ENCODE measurements around the gene GNGT2.

GNGT2 gene

GRCh38 chr17:49242813-49243212 is 32.4 kb upstream of the GNGT2 start:
- WGBS (ENCODE audit: insufficient coverage, insufficient read length), result no CpG with 5 or more reads among the region's 5 CpGs
- no peak overlapping the region for H3K27ac ChIP-seq (ENCODE audit: low read length)
- H3K36me3 ChIP-seq (ENCODE audit: control insufficient read depth, insufficient read depth, low read length), result no peaks in the 10 kb centered on the region
- H3K9me3 ChIP-seq (ENCODE audit: control insufficient read depth, insufficient read depth, low read length), result no peaks in the 10 kb centered on the region
- H3K4me1 ChIP-seq (ENCODE audit: control insufficient read depth, insufficient read depth, low read length), result no peaks in the 10 kb centered on the region
- H3K27me3 ChIP-seq (ENCODE audit: control insufficient read depth, insufficient read depth, low read length), result no peaks in the 10 kb centered on the region
- H3K4me3 ChIP-seq (ENCODE audit: low read length), result no peak overlapping the region
- DNase-seq (ENCODE audit: low read depth, low spot score), result no peak

DNA sequence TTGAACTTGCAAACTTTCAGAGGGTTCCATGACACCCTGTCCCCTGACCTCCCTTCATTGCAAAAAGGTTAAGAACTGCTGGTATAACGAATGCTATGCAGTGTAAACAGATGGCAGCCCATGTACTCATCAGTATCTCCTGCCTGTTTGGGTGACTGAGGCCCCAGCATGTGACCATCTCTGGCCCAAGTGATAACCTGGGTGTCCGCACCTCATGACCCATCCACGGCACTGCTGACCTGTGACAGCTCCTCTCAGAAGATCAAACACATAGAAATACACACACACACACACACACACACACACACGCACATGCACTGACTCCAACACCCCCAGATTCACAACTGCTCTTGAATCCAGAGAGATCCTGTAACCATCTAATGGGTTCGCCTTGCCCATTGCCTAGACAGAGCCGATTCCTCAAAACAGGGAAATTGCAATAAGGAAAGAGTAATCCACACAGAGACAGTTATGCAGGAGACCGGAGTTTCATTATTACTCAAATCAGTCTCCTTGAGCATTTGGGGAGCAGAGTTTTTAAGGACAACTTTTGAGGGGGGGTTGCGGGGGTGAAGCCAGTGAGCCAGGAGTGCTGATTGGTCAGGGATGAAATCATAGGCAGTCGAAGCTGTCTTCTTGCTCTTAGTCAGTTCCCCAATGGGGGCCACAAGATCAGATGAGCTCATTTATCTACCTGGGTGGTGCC is 31.5 kb upstream of the GNGT2 start:
- Histone ChIP-seq H3K4me1 (ENCODE audit: control insufficient read depth, insufficient read depth, low read length) (no peaks in the 10 kb centered on the region), H3K36me3 (ENCODE audit: control insufficient read depth, insufficient read depth, low read length) (no peaks in the 10 kb centered on the region), H3K9me3 (ENCODE audit: control insufficient read depth, insufficient read depth, low read length) (no peaks in the 10 kb centered on the region), H3K27me3 (ENCODE audit: control insufficient read depth, insufficient read depth, low read length) (no peaks in the 10 kb centered on the region), H3K27ac (ENCODE audit: low read length) (no peak overlapping the region), H3K4me3 (ENCODE audit: low read length) (no peak overlapping the region)
- no peak for DNase-seq (ENCODE audit: low read depth, low spot score)
- WGBS (ENCODE audit: insufficient coverage, insufficient read length), result no CpG with 5 or more reads among the region's 9 CpGs

- no peak for DNase-seq (ENCODE audit: low read depth, low spot score)
- WGBS (ENCODE audit: insufficient coverage, insufficient read length), result no CpG with 5 or more reads among the region's 8 CpGs
Observed at GRCh38 chr17:49241040-49241439, 30.7 kb upstream of the GNGT2 start.

DNA sequence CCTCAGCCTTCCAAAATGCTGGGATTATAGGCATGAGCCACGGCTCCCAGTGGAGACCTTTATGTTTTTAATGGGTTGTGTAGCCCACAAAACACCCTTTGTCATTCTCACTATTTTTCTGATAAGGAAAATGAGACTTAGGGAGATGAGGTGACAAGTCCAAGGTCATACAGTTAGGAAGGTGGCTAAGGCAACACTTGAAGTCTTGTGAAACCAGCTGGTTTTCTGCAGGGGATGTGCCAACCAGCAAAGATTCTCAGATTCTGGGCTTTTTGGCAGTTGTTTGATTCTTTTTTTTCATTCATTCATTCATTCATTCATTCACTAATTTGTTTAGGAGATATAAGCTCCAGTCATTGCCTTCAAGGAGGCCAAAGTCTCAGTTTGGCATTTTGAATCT is 30.2 kb upstream of the GNGT2 start:
- no CpG with 5 or more reads among the region's 1 CpG for WGBS (ENCODE audit: insufficient coverage, insufficient read length)
- Histone ChIP-seq H3K36me3 (ENCODE audit: control insufficient read depth, insufficient read depth, low read length) (no peaks in the 10 kb centered on the region), H3K4me3 (ENCODE audit: low read length) (no peak overlapping the region), H3K9me3 (ENCODE audit: control insufficient read depth, insufficient read depth, low read length) (no peaks in the 10 kb centered on the region), H3K27me3 (ENCODE audit: control insufficient read depth, insufficient read depth, low read length) (no peaks in the 10 kb centered on the region), H3K27ac (ENCODE audit: low read length) (no peak overlapping the region), H3K4me1 (ENCODE audit: control insufficient read depth, insufficient read depth, low read length) (no peaks in the 10 kb centered on the region)
- DNase-seq (ENCODE audit: low read depth, low spot score), result no peak

More at GRCh38 chr17:49241040-49241439, 30.7 kb upstream of the GNGT2 start:
- no peaks in the 10 kb centered on the region for H3K27me3 ChIP-seq (ENCODE audit: control insufficient read depth, insufficient read depth, low read length)
- H3K4me1 ChIP-seq (ENCODE audit: control insufficient read depth, insufficient read depth, low read length), result no peaks in the 10 kb centered on the region
- no peaks in the 10 kb centered on the region for H3K36me3 ChIP-seq (ENCODE audit: control insufficient read depth, insufficient read depth, low read length)
- no peak overlapping the region for H3K4me3 ChIP-seq (ENCODE audit: low read length)
- H3K9me3 ChIP-seq (ENCODE audit: control insufficient read depth, insufficient read depth, low read length), result no peaks in the 10 kb centered on the region
- no peak overlapping the region for H3K27ac ChIP-seq (ENCODE audit: low read length)

- H3K27me3 ChIP-seq (ENCODE audit: control insufficient read depth, insufficient read depth, low read length), result no peaks in the 10 kb centered on the region
- DNase-seq (ENCODE audit: low read depth, low spot score), result no peak
- H3K4me1 ChIP-seq (ENCODE audit: control insufficient read depth, insufficient read depth, low read length), result no peaks in the 10 kb centered on the region
- H3K9me3 ChIP-seq (ENCODE audit: control insufficient read depth, insufficient read depth, low read length), result no peaks in the 10 kb centered on the region
- H3K36me3 ChIP-seq (ENCODE audit: control insufficient read depth, insufficient read depth, low read length), result no peaks in the 10 kb centered on the region
- no CpG with 5 or more reads among the region's 1 CpG for WGBS (ENCODE audit: insufficient coverage, insufficient read length)
- H3K27ac ChIP-seq (ENCODE audit: low read length), result no peak overlapping the region
- H3K4me3 ChIP-seq (ENCODE audit: low read length), result no peak overlapping the region
Observed at GRCh38 chr17:49239963-49240362, 29.6 kb upstream of the GNGT2 start.

- Histone ChIP-seq H3K4me3 (ENCODE audit: low read length) (no peak overlapping the region), H3K36me3 (ENCODE audit: control insufficient read depth, insufficient read depth, low read length) (no peaks in the 10 kb centered on the region), H3K9me3 (ENCODE audit: control insufficient read depth, insufficient read depth, low read length) (no peaks in the 10 kb centered on the region), H3K27me3 (ENCODE audit: control insufficient read depth, insufficient read depth, low read length) (no peaks in the 10 kb centered on the region), H3K27ac (ENCODE audit: low read length) (no peak overlapping the region), H3K4me1 (ENCODE audit: control insufficient read depth, insufficient read depth, low read length) (no peaks in the 10 kb centered on the region)
- DNase-seq (ENCODE audit: low read depth, low spot score), result no peak
- WGBS (ENCODE audit: insufficient coverage, insufficient read length), result no CpG with 5 or more reads among the region's 4 CpGs
Observed at GRCh38 chr17:49235896-49236295, 25.5 kb upstream of the GNGT2 start.

GRCh38 chr17:49234509-49235080 is 24.2 kb upstream of the GNGT2 start:
- Histone ChIP-seq H3K27ac (ENCODE audit: low read length) (no peak overlapping the region), H3K4me1 (ENCODE audit: control insufficient read depth, insufficient read depth, low read length) (no peaks in the 10 kb centered on the region), H3K4me3 (ENCODE audit: low read length) (no peak overlapping the region), H3K27me3 (ENCODE audit: control insufficient read depth, insufficient read depth, low read length) (peaks cover 3% of the 10 kb centered on the region; the same call in 1 of the 2 replicates), H3K36me3 (ENCODE audit: control insufficient read depth, insufficient read depth, low read length) (no peaks in the 10 kb centered on the region), H3K9me3 (ENCODE audit: control insufficient read depth, insufficient read depth, low read length) (no peaks in the 10 kb centered on the region)
- DNase-seq (ENCODE audit: low read depth, low spot score), result no peak
- WGBS (ENCODE audit: insufficient coverage, insufficient read length), result no CpG with 5 or more reads among the region's 5 CpGs

GRCh38 chr17:49231563-49231894 is 21.2 kb upstream of the GNGT2 start:
- DNase-seq (ENCODE audit: low read depth, low spot score), result no peak
- WGBS (ENCODE audit: insufficient coverage, insufficient read length), result no CpG with 5 or more reads among the region's 7 CpGs
- no peaks in the 10 kb centered on the region for H3K4me1 ChIP-seq (ENCODE audit: control insufficient read depth, insufficient read depth, low read length)
- no peak overlapping the region for H3K27ac ChIP-seq (ENCODE audit: low read length)
- H3K27me3 ChIP-seq (ENCODE audit: control insufficient read depth, insufficient read depth, low read length), result peaks cover 6% of the 10 kb centered on the region; the same call in 1 of the 2 replicates
- H3K4me3 ChIP-seq (ENCODE audit: low read length), result no peak overlapping the region
- H3K9me3 ChIP-seq (ENCODE audit: control insufficient read depth, insufficient read depth, low read length), result no peaks in the 10 kb centered on the region
- no peaks in the 10 kb centered on the region for H3K36me3 ChIP-seq (ENCODE audit: control insufficient read depth, insufficient read depth, low read length)

DNA sequence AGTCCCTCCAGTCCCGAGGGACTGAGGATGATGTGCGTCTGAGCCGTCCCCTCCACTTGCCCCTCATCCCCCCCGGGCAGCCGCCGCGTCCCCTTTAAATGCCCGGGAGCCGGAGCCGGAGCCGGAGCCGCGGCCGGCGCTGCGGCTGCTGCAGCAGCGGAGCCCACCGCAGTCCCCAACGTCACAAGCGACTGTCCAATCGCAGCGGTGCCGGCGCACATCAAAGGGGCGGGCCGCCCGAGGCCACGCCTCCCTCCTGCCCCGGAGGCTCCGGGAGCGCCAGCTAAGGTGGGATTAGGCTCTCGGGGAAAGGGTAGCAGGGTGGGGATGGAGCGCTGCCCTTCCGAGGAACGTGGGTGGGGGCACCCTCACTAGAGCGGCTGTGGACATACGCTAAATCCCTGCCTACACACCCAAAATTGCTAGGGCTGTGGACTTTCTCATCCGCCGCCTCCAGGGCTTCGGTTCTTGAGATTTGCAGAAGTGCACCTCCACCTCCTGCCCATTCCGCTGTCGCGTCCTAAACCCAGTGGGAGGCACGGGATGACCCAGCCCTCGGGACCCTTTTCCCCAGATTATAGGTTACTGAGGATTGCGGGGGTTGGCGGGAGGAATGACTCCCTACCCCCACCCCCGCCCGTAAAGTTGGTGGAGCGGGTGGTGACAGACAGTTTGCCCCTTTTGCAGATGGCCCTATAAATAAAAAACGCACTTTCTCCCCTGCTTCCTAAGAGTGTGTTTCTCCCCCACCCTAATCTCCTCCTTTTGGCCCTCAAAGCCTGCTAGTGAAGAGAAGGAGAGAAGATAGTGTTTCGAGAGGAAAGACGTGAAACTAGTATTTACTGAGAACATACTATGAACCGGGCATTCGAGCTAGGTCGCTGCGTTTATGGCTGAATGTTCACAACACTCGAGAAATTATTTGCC is 20.5 kb upstream of the GNGT2 start, which contains the start of gene PHOSPHO1:
Gene PHOSPHO1 (minus strand): TSS at position 152 of the 927 bp plus-strand sequence. CDS start 4,096 bp downstream, outside the sequence.
- no peaks in the 10 kb centered on the region for H3K36me3 ChIP-seq (ENCODE audit: control insufficient read depth, insufficient read depth, low read length)
- no peaks in the 10 kb centered on the region for H3K4me1 ChIP-seq (ENCODE audit: control insufficient read depth, insufficient read depth, low read length)
- peak within 1 kb of the TSS; percentile 82 for H3K4me3 ChIP-seq (ENCODE audit: low read length)
- H3K27ac ChIP-seq (ENCODE audit: low read length), result no peak within 1 kb of the TSS
- DNase-seq (ENCODE audit: low read depth, low spot score), result no peak
- no CpG with 5 or more reads among the region's 58 CpGs for WGBS (ENCODE audit: insufficient coverage, insufficient read length)
- peaks cover 7% of the 10 kb centered on the region; the same call in 1 of the 2 replicates for H3K27me3 ChIP-seq (ENCODE audit: control insufficient read depth, insufficient read depth, low read length)
- no peaks in the 10 kb centered on the region for H3K9me3 ChIP-seq (ENCODE audit: control insufficient read depth, insufficient read depth, low read length)

GRCh38 chr17:49229805-49230600 is 19.6 kb upstream of the GNGT2 start:
- Histone ChIP-seq H3K9me3 (ENCODE audit: control insufficient read depth, insufficient read depth, low read length) (no peaks in the 10 kb centered on the region), H3K27me3 (ENCODE audit: control insufficient read depth, insufficient read depth, low read length) (peaks cover 14% of the 10 kb centered on the region; the same call in 1 of the 2 replicates), H3K4me1 (ENCODE audit: control insufficient read depth, insufficient read depth, low read length) (no peaks in the 10 kb centered on the region), H3K4me3 (ENCODE audit: low read length) (peak overlapping the region; percentile 82; the same call in 1 of the 2 replicates), H3K36me3 (ENCODE audit: control insufficient read depth, insufficient read depth, low read length) (no peaks in the 10 kb centered on the region), H3K27ac (ENCODE audit: low read length) (no peak overlapping the region)
- DNase-seq (ENCODE audit: low read depth, low spot score), result no peak
- no CpG with 5 or more reads among the region's 36 CpGs for WGBS (ENCODE audit: insufficient coverage, insufficient read length)

Measured in iPS DF 6.9 (cell line).